Measurements from ENCODE around the gene PPFIA3. TPM values are rescaled to one million over a fixed set of nuclear protein-coding genes. Genes with fewer than 3 reads are reported as not detected.
A peak's percentile ranks its signal among the peaks of the same experiment; 100 is the strongest.

The PPFIA3 gene
- total and polyA plus RNA-seq, 2 donors from 2014 or later = 7.1 to 20.0 TPM

DNA sequence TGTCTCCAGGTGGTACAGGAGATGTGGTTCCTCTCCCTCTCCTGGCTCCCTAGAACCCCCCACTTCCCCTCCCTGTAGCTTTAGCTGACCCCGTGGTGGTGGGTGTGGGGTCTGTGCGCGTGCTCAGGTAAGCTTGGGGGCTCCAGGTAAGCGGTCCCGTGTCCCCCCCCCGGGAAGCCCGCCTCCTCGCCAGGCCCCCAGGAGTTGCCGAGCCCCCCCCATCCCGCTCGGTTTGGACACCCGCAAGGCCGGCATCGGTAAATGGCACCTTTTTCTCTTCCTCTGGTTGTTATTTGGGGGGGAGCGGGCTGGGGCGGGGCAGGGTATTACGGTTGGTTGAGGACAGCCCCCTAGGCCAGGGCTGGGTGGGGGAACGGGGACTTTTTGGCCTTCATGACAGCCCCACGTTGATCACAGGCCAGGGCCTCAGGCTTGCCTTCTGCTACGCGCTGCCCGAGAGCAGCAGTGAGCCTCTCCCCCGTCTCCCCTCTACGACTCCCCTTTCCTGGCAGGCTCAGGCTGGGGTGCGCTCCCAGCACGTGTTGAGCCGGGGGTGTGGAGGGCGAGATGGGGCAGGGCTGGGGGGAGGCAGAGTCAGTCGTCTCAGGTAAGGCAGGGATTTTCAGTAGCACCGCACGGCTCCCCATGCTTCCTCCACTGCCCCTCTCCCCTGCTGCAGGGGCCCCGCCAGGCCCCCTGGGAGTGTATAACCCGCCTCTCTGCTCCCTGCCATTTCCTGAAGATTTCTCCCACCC lies 15.8 kb upstream of the PPFIA3 start:
- Histone ChIP-seq H3K9me3 (ENCODE audit: control insufficient read depth in 2 of 3, insufficient read depth in 1 of 3, low read length in 3 of 3) (no peaks in the 10 kb centered on the region), H3K27me3 (ENCODE audit: control insufficient read depth, insufficient read depth, low read length) (no peaks in the 10 kb centered on the region), H3K27ac (ENCODE audit: low read depth in 2 of 2, low read length in 2 of 2) (no peak overlapping the region), H3K4me3 (ENCODE audit: low read length in 3 of 3) (no peak overlapping the region), H3K9ac (ENCODE audit: low read length in 3 of 3) (no peak overlapping the region), H3K4me1 (ENCODE audit: control insufficient read depth in 2 of 3, insufficient read depth in 2 of 3, low read depth in 1 of 3, low read length in 3 of 3) (no peaks in the 10 kb centered on the region), H3K36me3 (ENCODE audit: control insufficient read depth in 2 of 3, insufficient read depth in 3 of 3, low read length in 3 of 3) (peaks cover 8 to 52% (median 36%) of the 10 kb centered on the region in 3 donors)
- intact Hi-C loops (cut with DNase I) = loop anchor here (10.0 kb wide), 1 partner anchor 111 kb away; no protein-coding TSS in a partner anchor
- DNase-seq = no peak
- no peak for FAIRE-seq
- TF ChIP-seq, protein P1, sequence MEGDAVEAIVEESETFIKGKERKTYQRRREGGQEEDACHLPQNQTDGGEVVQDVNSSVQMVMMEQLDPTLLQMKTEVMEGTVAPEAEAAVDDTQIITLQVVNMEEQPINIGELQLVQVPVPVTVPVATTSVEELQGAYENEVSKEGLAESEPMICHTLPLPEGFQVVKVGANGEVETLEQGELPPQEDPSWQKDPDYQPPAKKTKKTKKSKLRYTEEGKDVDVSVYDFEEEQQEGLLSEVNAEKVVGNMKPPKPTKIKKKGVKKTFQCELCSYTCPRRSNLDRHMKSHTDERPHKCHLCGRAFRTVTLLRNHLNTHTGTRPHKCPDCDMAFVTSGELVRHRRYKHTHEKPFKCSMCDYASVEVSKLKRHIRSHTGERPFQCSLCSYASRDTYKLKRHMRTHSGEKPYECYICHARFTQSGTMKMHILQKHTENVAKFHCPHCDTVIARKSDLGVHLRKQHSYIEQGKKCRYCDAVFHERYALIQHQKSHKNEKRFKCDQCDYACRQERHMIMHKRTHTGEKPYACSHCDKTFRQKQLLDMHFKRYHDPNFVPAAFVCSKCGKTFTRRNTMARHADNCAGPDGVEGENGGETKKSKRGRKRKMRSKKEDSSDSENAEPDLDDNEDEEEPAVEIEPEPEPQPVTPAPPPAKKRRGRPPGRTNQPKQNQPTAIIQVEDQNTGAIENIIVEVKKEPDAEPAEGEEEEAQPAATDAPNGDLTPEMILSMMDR (IDR thresholded peaks at IDR 0.05; ENCODE audit: borderline replicate concordance, extremely low read depth, insufficient read depth) = no peak

GRCh38 chr19:49104229-49104864 lies 15.0 kb upstream of the PPFIA3 start:
- Histone ChIP-seq H3K27ac (ENCODE audit: low read depth in 2 of 2, low read length in 2 of 2) (no peak overlapping the region), H3K4me1 (ENCODE audit: control insufficient read depth in 2 of 3, insufficient read depth in 2 of 3, low read depth in 1 of 3, low read length in 3 of 3) (no peaks in the 10 kb centered on the region), H3K27me3 (ENCODE audit: control insufficient read depth, insufficient read depth, low read length) (no peaks in the 10 kb centered on the region), H3K9me3 (ENCODE audit: control insufficient read depth in 2 of 3, insufficient read depth in 1 of 3, low read length in 3 of 3) (no peaks in the 10 kb centered on the region), H3K4me3 (ENCODE audit: low read length in 3 of 3) (no peak overlapping the region), H3K36me3 (ENCODE audit: control insufficient read depth in 2 of 3, insufficient read depth in 3 of 3, low read length in 3 of 3) (peaks cover 5 to 50% (median 34%) of the 10 kb centered on the region in 3 donors), H3K9ac (ENCODE audit: low read length in 3 of 3) (no peak overlapping the region)
- TF ChIP-seq, protein P1 (IDR thresholded peaks at IDR 0.05; ENCODE audit: borderline replicate concordance, extremely low read depth, insufficient read depth) = no peak
- FAIRE-seq (no peak), DNase-seq (peak in 3 of 5 donors; percentile 66 to 84 (median 69))
- intact Hi-C loops (cut with DNase I) = loop anchor here (10.0 kb wide), 1 partner anchor 110 kb away; no protein-coding TSS in a partner anchor

- H3K27me3 ChIP-seq (ENCODE audit: control insufficient read depth, insufficient read depth, low read length) = no peaks in the 10 kb centered on the region
- H3K9me3 ChIP-seq (ENCODE audit: control insufficient read depth in 2 of 3, insufficient read depth in 1 of 3, low read length in 3 of 3) = no peaks in the 10 kb centered on the region
- no peak overlapping the region for H3K4me3 ChIP-seq (ENCODE audit: low read length in 3 of 3)
- intact Hi-C loops (cut with DNase I) = loop anchor here (10.0 kb wide), 1 partner anchor 108 kb away; no protein-coding TSS in a partner anchor
- H3K27ac ChIP-seq (ENCODE audit: low read depth in 2 of 2, low read length in 2 of 2) = no peak overlapping the region
- no peaks in the 10 kb centered on the region for H3K4me1 ChIP-seq (ENCODE audit: control insufficient read depth in 2 of 3, insufficient read depth in 2 of 3, low read depth in 1 of 3, low read length in 3 of 3)
- DNase-seq = peak in 2 of 5 donors; percentile 62
- no peak for FAIRE-seq
- H3K9ac ChIP-seq (ENCODE audit: low read length in 3 of 3) = no peak overlapping the region
- TF ChIP-seq, protein P1 (IDR thresholded peaks at IDR 0.05; ENCODE audit: borderline replicate concordance, extremely low read depth, insufficient read depth) = peak; percentile 71
- peaks cover 2 to 41% (median 24%) of the 10 kb centered on the region in 3 donors for H3K36me3 ChIP-seq (ENCODE audit: control insufficient read depth in 2 of 3, insufficient read depth in 3 of 3, low read length in 3 of 3)
Measured at GRCh38 chr19:49106648-49107135, 12.7 kb upstream of the PPFIA3 start.

Measured in kidney (tissue), 14 donors.